HEK293T (cell line): ENCODE measurements around the gene WDR36.

Experiments used
- ARNT ChIP-seq: fragments of 450-650 bp; IDR thresholded peaks from 2 replicates; pipeline ENCODE4 v1.6.1; 2017; ENCODE audit warnings: mild to moderate bottlenecking
- BHLHE40 ChIP-seq: fragments of 450-650 bp; IDR thresholded peaks from 2 replicates; pipeline ENCODE4 v1.6.1; 2016; ENCODE audit warnings: mild to moderate bottlenecking, moderate library complexity, borderline replicate concordance
- CTBP1 ChIP-seq: fragments of 450-650 bp; IDR thresholded peaks from 2 replicates; pipeline ENCODE4 v1.6.1; 2016; ENCODE audit warnings: borderline replicate concordance
- ELF4 ChIP-seq: fragments of 450-650 bp; IDR thresholded peaks from 2 replicates; pipeline ENCODE4 v1.6.1; 2017; ENCODE audit warnings: antibody characterized with exemption
- FOXA1 ChIP-seq: fragments of 450-650 bp; IDR thresholded peaks from 2 replicates; pipeline ENCODE4 v1.6.1; 2016; ENCODE audit warnings: mild to moderate bottlenecking
- FOXK2 ChIP-seq: fragments of 450-650 bp; IDR thresholded peaks from 2 replicates; pipeline ENCODE4 v1.6.1; 2016; ENCODE audit warnings: mild to moderate bottlenecking
- FOXM1 ChIP-seq: fragments of 450-650 bp; IDR thresholded peaks from 2 replicates; pipeline ENCODE4 v1.6.1; 2017; ENCODE audit warnings: mild to moderate bottlenecking, borderline replicate concordance
- HDGF ChIP-seq: fragments of 450-650 bp; IDR thresholded peaks from 2 replicates; pipeline ENCODE4 v1.6.1; 2017; ENCODE audit warnings: antibody characterized with exemption, borderline replicate concordance
- L3MBTL2 ChIP-seq: fragments of 450-650 bp; conservative IDR thresholded peaks from 2 replicates; pipeline ENCODE4 v1.6.1; 2016; ENCODE audit warnings: mild to moderate bottlenecking
- NFRKB ChIP-seq: fragments of 450-650 bp; IDR thresholded peaks from 2 replicates; pipeline ENCODE4 v1.6.1; 2016; ENCODE audit warnings: mild to moderate bottlenecking, moderate library complexity
- SP1 ChIP-seq: fragments of 450-650 bp; IDR thresholded peaks from 2 replicates; pipeline ENCODE4 v1.6.1; 2017
- SUZ12 ChIP-seq: fragments of 450-650 bp; IDR thresholded peaks from 2 replicates; pipeline ENCODE4 v1.6.1; 2016; ENCODE audit warnings: mild to moderate bottlenecking
- ZNF384 ChIP-seq: fragments of 450-650 bp; IDR thresholded peaks from 2 replicates; pipeline ENCODE4 v1.6.1; 2016

- TF ChIP-seq FOXA1, result no peak
- no peak for TF ChIP-seq BHLHE40
- no peak for TF ChIP-seq ARNT
- no peak for TF ChIP-seq FOXK2
- no peak for TF ChIP-seq ZNF384
- TF ChIP-seq HDGF, result no peak
- TF ChIP-seq L3MBTL2, result no peak
- no peak for TF ChIP-seq SUZ12
- TF ChIP-seq SP1, result no peak
- TF ChIP-seq CTBP1, result no peak
- no peak for TF ChIP-seq ELF4
- TF ChIP-seq FOXM1, result no peak
- TF ChIP-seq NFRKB, result no peak
Observed at GRCh38 chr5:111144352-111144930, 52.3 kb downstream of the WDR36 start.
